H1 (cell line): Measurements from ENCODE around the gene FMNL1. TPM values are rescaled to one million over a fixed set of nuclear protein-coding genes. Genes with fewer than 3 reads are reported as not detected.

Experiments
- CTCF ChIA-PET: fragments of 300-600 bp; sonication (Branson Sonifier 250); formaldehyde crosslinking; loops from one replicate; lab custom pipeline; 2021; ENCODE audit not compliant: partially characterized antibody; lab: Charles Lee
- POLR2A ChIA-PET: fragments of 300-600 bp; sonication (Branson Sonifier 250); formaldehyde crosslinking; loops from one replicate; lab custom pipeline; 2021; ENCODE audit warnings: inconsistent platforms; ENCODE audit not compliant: partially characterized antibody; lab: Charles Lee
- DNase-seq, 2 experiments: peaks; one replicate each; pipeline versions ENCODE4 v3.0.0 to v3.0.0-alpha.2; 2010 to 2022; ENCODE audit warnings: low spot score in 2 of 2, low read depth in 1 of 2, mixed read lengths in 1 of 2
- FAIRE-seq: peaks from 2 replicates; lab custom pipeline; 2011; peaks lifted over from hg19 to GRCh38; lab: Jason Lieb, UNC
- H2AFZ ChIP-seq: 2 replicates; pipeline ENCODE4 v1.8.1; 2012; ENCODE audit warnings: low read length, inconsistent platforms
- H2AK5ac ChIP-seq: 2 replicates; pipeline ENCODE4 v1.6.1; 2013; ENCODE audit warnings: low read depth, low read length
- H2BK120ac ChIP-seq: replicated peaks from 2 replicates; pipeline ENCODE3; 2013; ENCODE audit warnings: low read depth, low read length, inconsistent platforms
- H2BK12ac ChIP-seq: 2 replicates; pipeline ENCODE4 v1.6.1; 2013; ENCODE audit warnings: low read depth, low read length
- H2BK15ac ChIP-seq: 2 replicates; pipeline ENCODE4 v1.6.1; 2013; ENCODE audit warnings: low read length
- H2BK20ac ChIP-seq: 2 replicates; pipeline ENCODE4 v1.6.1; 2013; ENCODE audit warnings: low read length
- H2BK5ac ChIP-seq: 2 replicates; pipeline ENCODE4 v1.6.1; 2013; ENCODE audit warnings: low read depth, low read length
- H3K14ac ChIP-seq: 2 replicates; pipeline ENCODE4 v1.6.1; 2013; ENCODE audit warnings: inconsistent platforms; ENCODE audit not compliant: insufficient read length
- H3K18ac ChIP-seq: 2 replicates; pipeline ENCODE4 v1.6.1; 2013; ENCODE audit warnings: low read length; ENCODE audit errors: extremely low read depth
- H3K23ac ChIP-seq: 2 replicates; pipeline ENCODE4 v1.6.1; 2013; ENCODE audit warnings: inconsistent platforms; ENCODE audit not compliant: insufficient read length
- H3K23me2 ChIP-seq: 2 replicates; pipeline ENCODE4 v1.6.1; 2013; ENCODE audit warnings: low read depth, low read length
- H3K27ac ChIP-seq: 2 replicates; pipeline ENCODE4 v1.6.1; 2011; ENCODE audit warnings: low read depth, low read length, inconsistent platforms
- H3K27me3 ChIP-seq, 4 experiments: replicated peaks in 1 of 4; 1 replicate in 1 of 4; 2 replicates in 3 of 4; pipeline versions ENCODE4 v1.6.1 to v1.8.1; 2011 to 2013; ENCODE audit warnings: low read length in 3 of 4, mild to moderate bottlenecking in 3 of 4, inconsistent platforms in 2 of 4, mixed read lengths in 2 of 4, moderate library complexity in 1 of 4; ENCODE audit not compliant: control insufficient read depth in 3 of 4, insufficient read depth in 3 of 4; ENCODE audit errors: extremely low read depth in 1 of 4
- H3K36me3 ChIP-seq, 4 experiments: 2 replicates each; pipeline versions ENCODE4 v1.6.1 to v1.8.1; 2011 to 2013; ENCODE audit warnings: mild to moderate bottlenecking in 4 of 4, low read length in 3 of 4, moderate library complexity in 2 of 4, control low read depth in 1 of 4, inconsistent platforms in 1 of 4; ENCODE audit not compliant: insufficient read depth in 4 of 4, control insufficient read depth in 2 of 4
- H3K4ac ChIP-seq: replicated peaks from 2 replicates; pipeline ENCODE3; 2013; ENCODE audit warnings: low read length, low read depth, mixed read lengths, inconsistent platforms; ENCODE audit not compliant: insufficient read length
- H3K4me1 ChIP-seq, 4 experiments: replicated peaks in 1 of 4; 1 replicate in 1 of 4; 2 replicates in 3 of 4; pipeline versions ENCODE4 v1.6.1 to v1.8.1; 2011 to 2013; ENCODE audit warnings: low read length in 3 of 4, inconsistent platforms in 2 of 4, mixed read lengths in 1 of 4; ENCODE audit not compliant: insufficient read depth in 4 of 4, control insufficient read depth in 3 of 4
- H3K4me2 ChIP-seq, 2 experiments: 2 replicates each; pipeline versions ENCODE4 v1.6.1 to v1.8.1; 2011 to 2013; ENCODE audit warnings: low read depth in 2 of 2, low read length in 2 of 2, control low read depth in 1 of 2, inconsistent platforms in 1 of 2, mild to moderate bottlenecking in 1 of 2; ENCODE audit not compliant: insufficient read depth in 1 of 2
- H3K4me3 ChIP-seq, 4 experiments: fragments of 200-600, 300-600 bp in 1 of 4; sonication (generic), shearing (Covaris generic), sonication (Bioruptor Twin) in 1 of 4; 2 replicates each; pipeline versions ENCODE4 v1.5.1 to v1.8.1; 2011 to 2016; ENCODE audit warnings: low read length in 4 of 4, low read depth in 3 of 4, control low read depth in 2 of 4, inconsistent platforms in 2 of 4, mild to moderate bottlenecking in 2 of 4, mixed read lengths in 1 of 4, moderate library complexity in 1 of 4; ENCODE audit not compliant: insufficient read depth in 2 of 4; ENCODE audit errors: extremely low read depth in 1 of 4
- H3K56ac ChIP-seq: replicated peaks from 2 replicates; pipeline ENCODE3; 2013; ENCODE audit warnings: low read depth, mild to moderate bottlenecking, mixed read lengths, low read length, inconsistent platforms; ENCODE audit not compliant: insufficient read length
- H3K79me1 ChIP-seq: 2 replicates; pipeline ENCODE4 v1.6.1; 2013; ENCODE audit warnings: low read depth, low read length, control low read depth
- H3K79me2 ChIP-seq, 2 experiments: 2 replicates each; pipeline versions ENCODE4 v1.6.1 to v1.8.1; 2012 to 2013; ENCODE audit warnings: low read length in 2 of 2, mild to moderate bottlenecking in 2 of 2, inconsistent platforms in 1 of 2; ENCODE audit not compliant: insufficient read depth in 2 of 2, control insufficient read depth in 1 of 2
- H3K9ac ChIP-seq, 4 experiments: replicated peaks in 1 of 4; 1 replicate in 1 of 4; 2 replicates in 3 of 4; pipeline versions ENCODE4 v1.6.1 to v1.8.1; 2011 to 2013; ENCODE audit warnings: low read depth in 3 of 4, low read length in 3 of 4, control low read depth in 2 of 4, mild to moderate bottlenecking in 2 of 4, moderate library complexity in 2 of 4, inconsistent platforms in 1 of 4; ENCODE audit errors: extremely low read depth in 1 of 4
- H3K9me3 ChIP-seq, 2 experiments: 2 replicates each; pipeline versions ENCODE4 v1.6.1 to v1.8.1; 2012 to 2013; ENCODE audit warnings: mild to moderate bottlenecking in 2 of 2, moderate library complexity in 2 of 2, control low read depth in 1 of 2, inconsistent platforms in 1 of 2, low read depth in 1 of 2, low read length in 1 of 2, mixed read lengths in 1 of 2; ENCODE audit not compliant: insufficient read depth in 2 of 2
- H4K20me1 ChIP-seq, 2 experiments: replicated peaks in 1 of 2; 2 replicates each; pipeline versions ENCODE3 to v1.8.1; 2011 to 2013; ENCODE audit warnings: inconsistent platforms in 2 of 2, low read length in 2 of 2, mild to moderate bottlenecking in 1 of 2; ENCODE audit not compliant: insufficient read depth in 2 of 2, control insufficient read depth in 1 of 2
- H4K5ac ChIP-seq: 2 replicates; pipeline ENCODE4 v1.6.1; 2013; ENCODE audit warnings: low read length, low read depth, mixed read lengths, inconsistent platforms; ENCODE audit not compliant: insufficient read length
- H4K8ac ChIP-seq: 2 replicates; pipeline ENCODE4 v1.8.0; 2013; ENCODE audit warnings: mild to moderate bottlenecking, moderate library complexity, low read length, inconsistent platforms; ENCODE audit not compliant: insufficient read depth; ENCODE audit errors: extremely low read depth
- H4K91ac ChIP-seq: replicated peaks from 2 replicates; pipeline ENCODE3; 2013; ENCODE audit warnings: low read length, mixed read lengths, inconsistent platforms; ENCODE audit not compliant: insufficient read length
- BCL11A ChIP-seq, 2 experiments: IDR thresholded peaks; one replicate each; pipeline ENCODE4 v1.6.1; 2011; ENCODE audit warnings: low read depth in 2 of 2, low read length in 2 of 2, mild to moderate bottlenecking in 2 of 2
- CHD2 ChIP-seq: IDR thresholded peaks from 2 replicates; pipeline ENCODE4 v1.6.1; 2012; ENCODE audit warnings: low read length, improper control_type of control experiment
- MAFK ChIP-seq: IDR thresholded peaks from 2 replicates; pipeline ENCODE4 v1.6.1; 2012; ENCODE audit warnings: low read depth, mild to moderate bottlenecking, improper control_type of control experiment, low read length
- NRF1 ChIP-seq: IDR thresholded peaks from 2 replicates; pipeline ENCODE4 v1.6.1; 2011; ENCODE audit warnings: mild to moderate bottlenecking, low read depth, low read length, improper control_type of control experiment
- POU5F1 ChIP-seq: IDR thresholded peaks from 2 replicates; pipeline ENCODE4 v1.6.1; 2011; ENCODE audit warnings: low read depth, mild to moderate bottlenecking, low read length, moderate library complexity
- SP2 ChIP-seq: IDR thresholded peaks from 2 replicates; pipeline ENCODE4 v1.6.1; 2012; ENCODE audit warnings: mild to moderate bottlenecking, low read length, inconsistent platforms
- SP4 ChIP-seq: IDR thresholded peaks from 2 replicates; pipeline ENCODE4 v1.6.1; 2012; ENCODE audit warnings: low read length, inconsistent platforms
- SRF ChIP-seq: IDR thresholded peaks from 2 replicates; pipeline ENCODE4 v1.6.1; 2011; ENCODE audit warnings: mild to moderate bottlenecking, low read depth, low read length, moderate library complexity
- TAF7 ChIP-seq: optimal IDR thresholded peaks from 2 replicates; pipeline ENCODE3; 2011; ENCODE audit warnings: low read depth, mild to moderate bottlenecking, inconsistent platforms, low read length, moderate library complexity, borderline replicate concordance
- WGBS, 2 experiments: shearing (Covaris generic) in 1 of 2; methylation state at CpG; one replicate each; pipeline versions ENCODE4 v1.1.6 to v1.1.7; 2013 to 2015; ENCODE audit warnings: low lambda C conversion rate in 2 of 2, mixed read lengths in 2 of 2, inconsistent platforms in 1 of 2, low coverage in 1 of 2, missing lambda C conversion rate in 1 of 2; ENCODE audit not compliant: insufficient replicate concordance in 2 of 2, insufficient coverage in 1 of 2, insufficient read length in 1 of 2; ENCODE audit errors: extremely low coverage in 1 of 2, missing lambda C conversion rate in 1 of 2; 5-methylcytosine and 5-hydroxymethylcytosine counted together
- polyA plus RNA-seq, 7 experiments: library from polyadenylated mRNA; depleted of rRNA in 3 of 7; stranded (reverse) in 5 of 7; unstranded in 2 of 7; fragments of >200 nt in 5 of 7; fragments of 200-250 nt in 2 of 7; gene quantifications; 1 replicate in 5 of 7; 2 replicates in 1 of 7; 4 replicates in 1 of 7; pipeline versions ENCODE4 v1.2.1 to v1.2.3, GENCODE V29; 2011 to 2013; ENCODE audit warnings: missing spikeins in 2 of 7, mixed read lengths in 2 of 7
- total RNA-seq: library from RNA; stranded (reverse); fragmentation: NEBNext Ultra II Directional; extraction: Animal tissue kit (Norgen Biotek cat#: 25700); gene quantifications from 2 replicates; pipeline ENCODE4 v1.2.1, GENCODE V29; 2021
- TF ChIP-seq, protein P1 (sequence below), 3 experiments: IDR thresholded peaks; 1 replicate in 2 of 3; 2 replicates in 1 of 3; pipeline versions ENCODE4 v1.5.1 to v1.6.1; 2011; ENCODE audit warnings: low read length in 3 of 3, mild to moderate bottlenecking in 3 of 3, inconsistent platforms in 2 of 3, low read depth in 1 of 3, moderate library complexity in 1 of 3; ENCODE audit not compliant: insufficient read depth in 1 of 3; ENCODE audit errors: control extremely low read depth in 1 of 3

The FMNL1 gene
- total and polyA plus RNA-seq, 2 of the 8 experiments (the other 6 are each of a cell fraction or from before 2014, with no cell fraction given): 2.5 to 8.6 TPM

DNA sequence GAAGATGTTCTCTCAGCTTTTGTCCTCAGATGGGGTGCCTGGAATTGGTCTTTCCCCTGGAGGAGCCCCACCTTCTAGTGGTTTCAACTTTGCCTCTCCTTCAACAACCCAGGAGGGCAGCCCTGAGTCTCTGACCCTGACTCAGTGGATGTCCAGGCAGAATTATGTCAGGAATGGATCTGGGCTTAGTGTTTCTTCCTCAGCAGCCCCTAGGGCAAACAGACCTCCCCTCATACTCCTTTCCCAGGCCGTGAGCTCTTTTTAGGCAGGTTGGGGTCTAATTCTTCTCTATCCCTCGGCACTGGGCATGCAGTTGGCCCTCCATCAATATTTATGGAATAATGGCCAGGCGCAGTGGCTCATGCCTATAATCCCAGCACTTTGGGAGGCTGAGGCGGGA is 20.2 kb upstream of the FMNL1 start:
- no peak overlapping the region for H4K8ac ChIP-seq
- no peak for FAIRE-seq
- CTCF ChIA-PET: interaction anchor here (0.9 to 11.9 kb wide), 7 partner anchors 17 to 70 kb away, joined by 3 to 187 read pairs (median 3); partner anchors contain the start of genes ACBD4, HEXIM1, HEXIM2 and PLCD3

More for the DNA sequence above, 20.2 kb upstream of the FMNL1 start:
- H3K36me3 ChIP-seq: no peaks in the 10 kb centered on the region
- H2AFZ ChIP-seq: no peak overlapping the region
- no peak overlapping the region for H2BK120ac ChIP-seq
- H3K9ac ChIP-seq: no peak overlapping the region
- H4K91ac ChIP-seq: no peak overlapping the region
- H3K4me1 ChIP-seq: peaks cover 2 to 9% (median 7%) of the 10 kb centered on the region in 4 experiments; a peak in 5 of 7 replicates
- no peak overlapping the region for H3K4ac ChIP-seq
- H3K79me2 ChIP-seq: no peaks in the 10 kb centered on the region
- no peak overlapping the region for H3K23ac ChIP-seq
- H3K9me3 ChIP-seq: no peaks in the 10 kb centered on the region
- no peak overlapping the region for H2BK15ac ChIP-seq
- no peak overlapping the region for H3K56ac ChIP-seq
- POLR2A ChIA-PET: interaction anchor here (0.5 to 10.4 kb wide), 4 partner anchors 40 to 65 kb away, joined by 3 to 199 read pairs (median 5); partner anchors contain the start of genes HEXIM1 and HEXIM2
- no peak for DNase-seq
- TF ChIP-seq NRF1 (no peak), BCL11A (IDR thresholded peaks at IDR 0.05; ENCODE audit: low read depth in 2 of 2, low read length in 2 of 2) (no peak), SP4 (no peak), SRF (no peak), POU5F1 (no peak), CHD2 (no peak), TAF7 (no peak), MAFK (no peak), SP2 (no peak)
- TF ChIP-seq, protein P1, sequence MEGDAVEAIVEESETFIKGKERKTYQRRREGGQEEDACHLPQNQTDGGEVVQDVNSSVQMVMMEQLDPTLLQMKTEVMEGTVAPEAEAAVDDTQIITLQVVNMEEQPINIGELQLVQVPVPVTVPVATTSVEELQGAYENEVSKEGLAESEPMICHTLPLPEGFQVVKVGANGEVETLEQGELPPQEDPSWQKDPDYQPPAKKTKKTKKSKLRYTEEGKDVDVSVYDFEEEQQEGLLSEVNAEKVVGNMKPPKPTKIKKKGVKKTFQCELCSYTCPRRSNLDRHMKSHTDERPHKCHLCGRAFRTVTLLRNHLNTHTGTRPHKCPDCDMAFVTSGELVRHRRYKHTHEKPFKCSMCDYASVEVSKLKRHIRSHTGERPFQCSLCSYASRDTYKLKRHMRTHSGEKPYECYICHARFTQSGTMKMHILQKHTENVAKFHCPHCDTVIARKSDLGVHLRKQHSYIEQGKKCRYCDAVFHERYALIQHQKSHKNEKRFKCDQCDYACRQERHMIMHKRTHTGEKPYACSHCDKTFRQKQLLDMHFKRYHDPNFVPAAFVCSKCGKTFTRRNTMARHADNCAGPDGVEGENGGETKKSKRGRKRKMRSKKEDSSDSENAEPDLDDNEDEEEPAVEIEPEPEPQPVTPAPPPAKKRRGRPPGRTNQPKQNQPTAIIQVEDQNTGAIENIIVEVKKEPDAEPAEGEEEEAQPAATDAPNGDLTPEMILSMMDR (IDR thresholded peaks at IDR 0.05; ENCODE audit: control extremely low read depth in 1 of 3, insufficient read depth in 1 of 3, low read depth in 1 of 3, low read length in 3 of 3): no peak
- no peak overlapping the region for H3K4me3 ChIP-seq
- H3K4me2 ChIP-seq: no peak overlapping the region
- H3K23me2 ChIP-seq: no peaks in the 10 kb centered on the region
- H4K5ac ChIP-seq: no peak overlapping the region
- no peaks in the 10 kb centered on the region for H3K79me1 ChIP-seq
- H2BK5ac ChIP-seq: no peak overlapping the region
- no peak overlapping the region for H3K14ac ChIP-seq
- no peak overlapping the region for H2AK5ac ChIP-seq
- H3K18ac ChIP-seq: no peak overlapping the region
- no peak overlapping the region for H2BK20ac ChIP-seq
- no peak overlapping the region for H3K27ac ChIP-seq
- WGBS, 2 experiments: 69% methylated on average over 4 of the region's 4 CpGs; no CpG with 5 or more reads in 1 of the 2 experiments
- no peaks in the 10 kb centered on the region for H3K27me3 ChIP-seq
- no peaks in the 10 kb centered on the region for H4K20me1 ChIP-seq
- no peak overlapping the region for H2BK12ac ChIP-seq
